HG03457 (cell line): ENCODE data around the gene UBL4B.

Experiments
- ATAC-seq: cut with Tn5 transposase; IDR thresholded peaks from one replicate; pipeline ENCODE4 v1.9.1; 2021; ENCODE audit warnings: moderate number of reproducible peaks; ENCODE audit not compliant: unreplicated experiment

UBL4B gene

DNA sequence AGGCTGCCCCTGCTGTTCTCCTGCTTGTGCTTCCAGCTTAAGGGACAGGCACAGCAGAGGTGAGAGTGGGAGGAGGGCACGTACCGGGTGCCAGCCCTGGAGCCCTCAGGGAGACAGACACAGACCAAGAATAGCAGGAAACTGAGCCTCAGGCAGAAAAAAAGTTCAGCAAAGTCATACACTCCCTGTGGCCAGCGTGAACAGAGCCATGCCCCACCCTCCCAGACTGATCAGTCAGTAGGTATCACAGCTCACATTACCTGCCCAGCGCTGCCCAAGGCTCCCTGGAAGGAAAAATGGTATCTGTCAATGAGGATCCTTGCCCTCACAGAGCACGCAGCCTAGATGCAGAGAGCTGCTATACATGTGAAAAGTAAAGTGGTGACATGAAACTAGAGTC is 1.3 kb downstream of the UBL4B start:
- no peak for ATAC-seq

DNA sequence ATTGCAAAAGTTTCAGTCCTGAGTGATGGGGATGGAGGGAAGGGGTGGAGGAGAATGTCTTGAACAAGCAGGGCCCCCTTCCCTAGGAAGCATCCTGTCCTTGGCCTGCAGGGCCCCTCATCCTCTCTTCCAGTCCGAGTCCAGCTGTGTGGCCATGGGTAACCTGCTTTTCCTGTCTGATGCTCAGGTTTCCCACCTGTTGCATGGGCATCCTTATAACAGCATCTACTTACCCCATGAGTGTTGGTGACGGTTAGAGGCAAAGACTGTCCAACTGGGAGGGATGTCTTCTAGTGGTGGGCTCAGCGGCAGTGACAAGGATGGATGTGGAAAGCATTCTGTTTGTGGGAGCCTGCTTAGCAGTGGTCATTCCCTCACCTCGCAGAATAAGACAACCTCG is 1.9 kb downstream of the UBL4B start:
- ATAC-seq: no peak

DNA sequence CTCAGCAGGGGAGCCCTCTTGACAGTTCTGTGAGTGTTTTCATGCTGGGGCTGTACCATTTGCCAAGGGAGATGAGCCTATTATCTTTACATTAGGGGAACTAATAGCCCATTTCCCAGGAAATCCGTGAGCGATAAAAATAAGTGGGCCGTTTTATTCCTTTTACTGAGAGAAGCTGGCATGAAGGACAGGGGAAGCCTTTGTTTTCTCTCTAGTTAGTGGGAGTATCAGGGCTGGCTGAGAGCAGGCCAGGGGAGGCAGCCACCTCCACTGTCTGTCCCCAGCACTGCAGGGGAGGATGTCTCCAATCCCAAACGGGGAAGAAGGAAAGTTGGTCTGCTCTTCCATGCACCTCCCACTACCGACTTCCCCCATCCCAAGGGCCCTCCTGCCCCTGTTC is 2.5 kb downstream of the UBL4B start:
- no peak for ATAC-seq

DNA sequence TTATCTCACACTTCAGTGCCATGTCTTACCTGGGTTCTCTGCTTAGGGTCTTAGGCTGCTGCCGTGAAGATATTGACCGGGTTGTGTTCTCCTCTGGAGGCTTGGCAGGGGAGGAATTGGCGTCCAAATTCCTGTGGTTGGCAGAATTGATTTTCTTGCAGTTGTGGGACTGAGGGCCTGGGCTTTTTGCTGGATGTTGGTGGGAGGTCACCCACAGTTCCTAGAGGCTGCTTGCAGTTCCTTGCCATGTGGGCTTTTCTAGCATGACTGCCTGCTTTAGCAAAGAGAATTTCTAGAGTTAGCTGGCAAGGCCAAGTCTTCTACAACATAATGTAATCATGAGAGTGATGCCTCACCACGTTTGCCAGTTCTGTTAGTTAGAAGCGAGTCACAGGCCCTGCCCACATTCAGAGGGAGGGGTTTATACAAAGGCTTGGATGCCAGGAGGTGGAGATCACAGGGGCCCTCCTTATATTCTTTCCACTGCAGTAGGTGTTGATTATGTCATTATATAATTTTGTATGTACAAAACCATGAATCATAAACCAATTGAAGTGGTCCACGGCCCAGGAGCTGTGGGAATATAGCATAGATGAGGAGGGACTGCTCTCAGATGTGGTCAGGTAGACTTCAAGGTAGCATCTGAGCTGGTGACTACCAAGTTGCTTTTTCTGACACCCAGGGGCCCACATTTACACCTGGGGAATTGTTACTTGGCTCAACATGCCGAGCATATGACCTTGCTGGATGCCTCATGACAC is 6.6 kb downstream of the UBL4B start:
- no peak for ATAC-seq

DNA sequence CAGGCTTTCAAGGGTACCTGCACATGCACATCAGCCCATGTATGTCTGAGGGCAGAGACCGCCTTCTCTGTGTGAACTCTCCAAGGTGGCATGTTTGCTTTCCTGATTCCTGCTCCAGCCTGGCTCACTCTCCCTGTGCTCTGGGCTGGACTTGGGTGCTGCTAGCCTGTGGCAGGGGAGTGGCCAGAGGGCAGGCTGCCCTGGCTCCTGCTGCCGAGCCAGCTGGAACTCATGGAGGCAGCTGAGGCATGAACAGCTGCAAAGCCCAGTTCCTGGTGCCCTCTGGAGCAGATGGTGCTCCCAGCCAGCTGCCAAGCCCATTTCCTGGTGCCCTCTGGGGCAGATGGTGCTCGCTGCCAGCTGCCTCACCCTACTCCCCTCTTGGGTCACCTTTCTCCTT is 7.6 kb downstream of the UBL4B start:
- no peak for ATAC-seq

DNA sequence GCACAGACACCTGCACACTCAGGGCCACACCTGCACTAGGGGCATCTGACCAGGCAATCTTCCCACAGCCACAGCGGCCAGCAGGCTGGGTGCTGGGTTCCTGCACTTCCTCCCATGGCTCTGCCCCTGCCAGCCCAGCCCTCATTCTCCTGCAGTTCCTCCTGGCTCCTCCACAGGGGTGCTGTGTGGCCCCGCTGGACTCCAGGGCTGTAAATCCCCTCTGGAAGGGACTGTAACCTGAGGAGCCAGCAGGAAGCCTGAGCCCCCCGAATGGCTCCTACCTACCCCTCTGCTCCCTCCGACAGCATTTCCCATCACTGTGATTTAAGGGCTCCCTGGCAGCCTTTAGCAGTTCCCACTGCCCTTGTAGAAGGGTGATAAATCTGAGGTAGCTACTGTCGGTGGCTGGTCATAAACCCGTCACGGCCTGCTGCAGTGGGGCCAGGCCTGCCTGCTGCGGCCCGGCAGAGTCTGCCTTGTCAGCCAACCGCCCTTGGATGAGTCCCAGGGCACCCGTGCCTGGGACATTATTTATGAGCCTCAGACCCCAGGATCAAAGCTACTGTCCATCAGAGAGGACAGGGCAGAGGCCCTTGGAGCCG is 8.8 kb downstream of the UBL4B start:
- no peak for ATAC-seq

DNA sequence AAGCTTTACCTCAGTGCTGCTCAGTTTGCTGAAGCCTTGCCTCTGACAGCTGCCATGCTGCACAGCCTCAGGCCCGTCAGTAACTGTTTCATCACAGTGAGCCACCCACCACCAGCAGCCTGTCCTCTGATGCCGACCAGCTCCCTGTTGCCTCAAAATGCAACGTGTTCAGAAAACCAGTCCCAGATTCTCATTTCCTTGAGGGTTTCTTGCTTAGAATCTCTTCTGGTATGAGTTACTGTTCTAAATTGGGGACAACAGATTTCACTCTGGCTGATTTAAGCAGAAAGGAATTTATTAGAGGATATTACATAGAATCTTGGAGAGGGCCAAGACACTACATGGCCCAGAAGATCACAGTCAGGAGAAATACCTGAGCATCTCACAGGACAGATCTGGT is 11.0 kb downstream of the UBL4B start:
- ATAC-seq: no peak

DNA sequence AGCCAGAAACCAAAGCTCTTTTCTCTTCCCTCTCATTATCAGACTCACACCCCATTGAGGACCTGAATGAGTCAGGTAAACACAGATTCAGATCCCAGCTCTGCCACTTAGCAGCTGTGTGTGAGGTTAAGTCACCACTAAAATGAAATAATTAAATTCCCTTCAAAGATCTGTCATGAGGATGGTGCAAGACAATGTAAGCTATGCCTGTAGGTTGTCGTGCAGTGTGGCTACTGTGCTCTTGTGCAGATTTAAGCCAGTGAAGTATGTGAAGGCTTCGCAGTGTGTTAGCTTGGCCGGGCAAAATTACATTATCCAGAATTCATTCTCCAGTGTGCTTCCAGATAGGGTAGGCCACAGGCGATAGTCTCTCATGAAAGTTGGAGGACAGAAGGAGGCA is 13.6 kb downstream of the UBL4B start:
- no peak for ATAC-seq

DNA sequence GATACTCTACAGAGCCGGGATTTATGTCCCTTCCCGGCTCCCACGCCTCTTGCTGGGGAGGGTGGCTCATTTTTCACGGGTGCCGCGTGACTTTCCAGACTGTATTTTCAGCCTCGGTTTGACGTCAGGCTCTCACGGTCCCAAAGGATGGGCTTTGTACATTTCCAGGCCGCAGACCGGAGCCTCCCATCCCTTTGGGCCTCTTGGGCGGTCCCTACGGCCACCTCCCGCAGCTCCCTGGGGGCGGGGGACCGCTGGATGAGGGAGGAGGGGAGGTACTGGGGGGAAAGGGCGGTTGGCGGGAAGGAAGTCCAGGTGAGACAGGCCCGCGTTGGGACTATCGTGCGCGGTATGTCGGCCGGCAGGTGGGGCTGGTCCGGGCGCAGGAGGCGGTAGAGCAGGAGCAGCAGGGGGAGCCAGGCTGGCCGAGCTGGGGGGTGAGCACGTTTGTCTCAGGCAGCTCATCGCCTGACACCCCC is 17.9 kb downstream of the UBL4B start:
- ATAC-seq: no peak

DNA sequence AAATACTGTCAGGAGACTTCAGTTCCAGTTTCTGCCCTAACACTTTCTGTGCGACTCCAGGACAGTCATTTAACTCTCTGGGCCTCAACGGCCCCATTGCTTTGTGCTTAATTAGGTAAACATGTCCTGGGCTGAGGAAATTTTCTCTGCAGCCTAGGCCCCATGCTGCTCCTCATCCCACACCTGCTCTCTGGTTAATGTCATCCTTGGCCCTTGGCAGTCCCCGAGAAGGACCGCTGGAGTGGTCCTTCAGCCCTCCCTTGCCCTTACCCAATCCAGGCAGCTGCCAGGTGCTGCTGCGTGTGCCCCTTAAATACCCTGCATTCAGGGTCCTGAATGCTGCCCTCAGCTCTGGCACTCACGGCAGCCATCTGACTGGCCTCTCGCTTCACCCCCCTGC is 18.7 kb downstream of the UBL4B start:
- ATAC-seq: no peak

DNA sequence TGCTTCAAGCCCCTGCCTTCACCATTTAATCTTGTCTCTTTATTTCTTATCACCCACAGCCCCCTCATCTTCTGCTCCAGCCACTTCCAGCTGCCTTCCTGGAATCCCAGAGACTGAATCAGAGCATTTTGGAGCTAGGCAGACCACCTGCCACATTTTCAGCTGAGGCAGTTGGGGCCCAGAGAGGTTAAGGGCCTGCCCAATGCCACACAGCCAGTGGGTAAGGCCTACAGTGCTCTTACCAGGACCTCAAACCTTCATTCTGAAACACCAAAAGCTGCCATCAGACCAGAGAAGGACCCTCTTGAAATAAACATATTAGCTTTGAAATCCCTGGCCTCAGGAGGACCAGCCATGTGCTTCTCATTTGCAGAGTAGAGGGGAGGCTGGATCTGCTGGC is 20.4 kb downstream of the UBL4B start:
- ATAC-seq: no peak

DNA sequence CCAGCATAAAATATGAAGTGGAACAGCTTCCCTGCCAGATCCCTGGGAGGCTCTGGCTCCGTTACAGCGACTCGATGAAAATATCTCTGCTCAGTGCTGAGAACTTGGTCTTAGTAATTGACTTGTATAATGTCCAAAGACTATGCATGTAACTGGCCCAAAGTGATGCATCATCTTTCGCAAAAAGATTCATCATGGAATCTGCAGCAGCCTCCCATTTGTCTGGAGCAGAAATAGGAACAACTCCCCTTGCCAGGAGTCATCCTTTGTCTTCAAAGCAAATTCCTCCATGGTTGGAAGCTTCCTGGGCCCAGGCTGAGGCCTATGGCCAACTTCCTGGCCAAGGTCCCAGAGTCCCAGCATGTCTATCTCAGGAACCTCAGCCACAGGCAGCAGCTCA is 21.2 kb downstream of the UBL4B start:
- ATAC-seq: no peak

DNA sequence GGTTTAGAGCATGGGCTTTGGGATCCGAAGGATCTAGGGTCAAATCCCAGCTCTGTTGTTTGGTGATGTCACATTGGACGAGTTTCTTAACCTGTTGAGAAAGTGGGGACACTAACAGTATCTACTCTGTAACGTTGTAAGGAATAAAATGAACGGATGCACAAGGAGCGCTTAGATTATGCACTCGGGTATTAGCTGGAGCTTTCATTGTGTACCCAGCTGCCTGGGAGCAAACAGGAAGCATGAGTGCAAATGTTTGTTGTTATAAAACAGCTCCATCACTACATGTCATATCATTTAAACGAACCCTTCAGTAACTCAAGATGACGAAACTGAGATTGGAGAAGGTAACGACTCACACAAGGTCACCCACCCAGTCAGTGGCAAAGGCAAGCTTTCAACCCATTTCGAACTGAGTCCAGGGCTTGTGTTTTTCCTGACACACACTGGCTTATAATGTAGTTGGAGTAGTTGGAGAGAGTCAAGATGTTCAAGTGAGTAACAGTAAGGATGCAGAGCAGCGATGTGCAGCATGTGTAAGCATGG is 21.9 kb downstream of the UBL4B start:
- no peak for ATAC-seq

DNA sequence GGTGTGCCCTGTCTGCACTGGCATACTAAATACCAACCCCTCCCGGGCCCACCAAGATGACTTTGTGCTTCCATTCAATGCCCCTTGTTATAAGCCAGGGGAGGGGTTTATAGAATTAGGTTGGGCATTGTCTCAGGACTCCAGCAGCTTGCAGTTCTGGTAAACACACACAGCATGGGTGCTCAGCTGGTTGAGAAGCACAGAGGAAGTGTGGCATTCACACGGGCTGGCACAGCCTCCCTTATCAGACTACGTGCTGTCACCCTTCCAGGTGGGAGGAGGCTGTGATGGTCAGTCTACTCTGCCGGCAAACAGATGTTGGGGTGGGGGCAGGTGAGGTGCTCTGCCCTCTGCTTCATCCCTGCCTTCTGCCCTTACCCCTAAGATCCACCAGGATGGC is 23.0 kb downstream of the UBL4B start:
- no peak for ATAC-seq

DNA sequence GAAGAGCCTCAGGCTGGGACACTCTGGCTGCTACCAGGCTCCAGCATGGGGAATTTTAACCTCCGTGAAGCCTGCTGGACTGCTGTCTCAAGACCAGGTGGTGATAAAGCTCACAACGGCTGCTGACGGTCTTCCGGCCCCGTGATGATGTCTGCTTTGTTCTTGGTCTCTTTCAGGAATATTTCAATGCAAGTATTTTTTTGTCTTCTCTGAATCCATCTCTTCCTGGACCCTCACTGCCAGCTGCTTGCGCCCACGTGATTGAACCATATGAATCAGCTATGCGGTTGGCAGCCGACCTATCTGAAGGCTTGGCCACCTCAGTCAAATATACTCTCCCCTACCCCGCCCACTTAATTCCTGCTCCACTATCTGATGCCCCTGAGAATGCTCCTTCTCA is 23.4 kb downstream of the UBL4B start:
- ATAC-seq: no peak

DNA sequence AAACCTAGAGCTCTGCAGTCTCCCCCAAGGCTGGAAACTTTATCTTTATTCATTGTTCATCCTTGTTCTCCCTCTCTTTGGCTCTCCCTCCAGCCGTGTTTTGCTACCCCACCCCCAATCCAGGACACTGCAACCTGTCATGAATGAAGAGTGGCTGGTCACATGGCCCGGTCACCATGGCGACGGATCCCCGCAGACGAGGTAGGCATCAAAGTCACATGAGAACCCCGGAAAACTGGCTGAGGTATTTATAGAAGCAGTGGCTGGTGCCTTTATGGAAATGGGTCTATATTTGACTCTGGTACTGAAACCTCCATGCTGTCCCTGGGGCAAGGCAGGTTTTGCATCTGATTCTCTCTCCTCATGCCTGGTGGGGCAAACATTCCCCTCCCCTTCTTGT is 24.7 kb downstream of the UBL4B start:
- no peak for ATAC-seq

DNA sequence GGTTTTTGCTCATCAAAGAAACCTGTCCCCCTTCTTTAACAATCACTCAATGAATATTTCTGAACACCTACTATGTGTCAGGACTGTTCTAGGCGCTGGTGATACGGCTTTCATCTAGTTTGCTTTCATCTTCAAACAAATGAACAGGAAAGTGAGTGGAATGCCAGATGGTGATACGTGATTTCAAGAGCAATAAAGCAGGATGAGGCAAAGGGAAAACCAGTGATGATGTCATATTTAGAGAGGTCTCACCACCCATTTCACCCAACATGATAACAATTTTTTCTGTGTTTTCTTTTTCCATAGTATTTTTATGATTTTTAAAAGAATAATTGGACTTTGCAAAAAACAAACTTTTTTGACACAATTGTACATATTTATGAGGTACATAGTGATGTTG is 26.7 kb downstream of the UBL4B start:
- ATAC-seq: no peak

DNA sequence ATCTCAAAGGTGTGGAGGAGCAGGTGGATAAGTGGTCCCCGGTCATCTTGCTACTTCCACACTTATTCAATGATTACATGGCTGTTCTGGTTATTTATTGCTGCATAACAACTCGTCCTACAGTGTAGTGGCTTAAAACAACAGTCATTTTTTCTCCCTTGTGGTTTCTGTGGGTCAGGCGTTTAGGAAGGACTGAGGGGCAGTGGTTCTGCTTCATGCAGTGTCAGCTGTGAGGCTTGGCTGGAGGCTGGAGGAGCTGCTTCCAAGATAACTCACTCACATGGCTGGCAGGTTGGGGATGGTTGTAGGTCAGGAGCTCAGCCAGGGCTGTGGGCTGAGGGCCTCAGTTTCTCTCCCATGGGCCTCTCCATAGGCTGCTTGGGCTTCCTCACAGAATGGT is 32.1 kb downstream of the UBL4B start:
- no peak for ATAC-seq

DNA sequence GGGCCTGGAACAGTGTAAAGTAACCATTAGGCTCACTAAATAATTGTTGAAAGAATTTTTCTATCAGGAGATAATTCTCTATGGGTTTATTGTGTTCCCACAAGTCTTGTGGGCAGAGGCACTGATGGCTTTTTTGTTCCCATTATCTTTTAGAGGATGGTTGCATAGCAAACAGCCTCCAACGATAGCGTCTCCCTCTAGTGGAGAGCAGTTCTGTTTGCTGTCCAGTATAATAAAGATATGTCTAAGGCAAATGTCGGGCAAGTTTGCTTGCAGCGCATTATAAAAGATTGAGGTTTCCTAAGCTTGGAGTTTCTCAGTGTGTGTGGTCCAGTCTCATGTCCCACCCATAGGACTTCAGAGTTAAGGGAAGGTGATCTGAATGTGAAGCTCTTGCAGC is 36.7 kb downstream of the UBL4B start:
- ATAC-seq: no peak

DNA sequence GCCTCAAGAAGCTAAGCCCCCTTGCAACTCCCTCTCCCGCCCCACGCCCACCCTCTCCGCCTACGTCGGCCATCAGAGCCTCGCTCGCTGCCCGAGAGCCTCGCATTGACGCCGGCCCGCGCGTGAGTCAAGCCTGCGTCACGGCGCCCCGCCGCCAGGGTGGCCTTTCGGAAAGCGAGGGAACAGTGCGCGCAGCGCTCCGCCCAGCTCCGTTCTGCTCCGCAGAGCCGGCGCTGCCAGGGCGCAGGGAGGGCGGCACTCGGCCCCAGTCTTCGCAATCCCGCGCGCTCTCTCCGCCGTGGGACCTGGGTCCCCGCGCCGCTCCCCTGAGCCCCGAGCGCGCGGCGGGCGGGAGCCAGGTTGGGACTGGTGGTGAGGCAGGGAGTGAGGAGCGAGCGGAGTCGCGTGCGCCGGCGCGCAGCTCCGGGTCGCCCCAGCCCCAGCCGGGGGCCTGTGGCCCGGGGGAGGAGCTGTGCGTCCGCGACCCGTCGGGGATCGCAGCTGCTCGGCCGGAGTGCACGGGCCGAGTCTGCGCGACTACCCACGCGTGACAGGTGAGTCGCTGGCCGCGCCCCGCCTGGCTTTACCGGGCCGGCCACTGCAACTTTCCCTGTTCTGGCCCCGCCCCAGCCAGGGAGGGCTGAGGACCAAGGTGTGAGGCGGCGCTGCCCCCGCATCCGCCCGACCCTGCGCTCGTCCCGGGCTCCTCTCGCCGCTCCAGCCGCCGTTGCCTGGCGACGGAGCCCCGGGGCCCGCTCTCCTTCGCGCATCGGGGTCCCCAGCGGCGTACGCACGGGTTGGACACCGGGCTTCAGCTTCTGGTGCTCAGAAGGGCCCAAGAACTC is 38.3 kb downstream of the UBL4B start, which contains the start of gene SLC6A17:
Gene SLC6A17 (plus strand): TSS at position 165 of the 845 bp plus-strand sequence. CDS start 16,436 bp downstream, outside the sequence.
- ATAC-seq: no peak

DNA sequence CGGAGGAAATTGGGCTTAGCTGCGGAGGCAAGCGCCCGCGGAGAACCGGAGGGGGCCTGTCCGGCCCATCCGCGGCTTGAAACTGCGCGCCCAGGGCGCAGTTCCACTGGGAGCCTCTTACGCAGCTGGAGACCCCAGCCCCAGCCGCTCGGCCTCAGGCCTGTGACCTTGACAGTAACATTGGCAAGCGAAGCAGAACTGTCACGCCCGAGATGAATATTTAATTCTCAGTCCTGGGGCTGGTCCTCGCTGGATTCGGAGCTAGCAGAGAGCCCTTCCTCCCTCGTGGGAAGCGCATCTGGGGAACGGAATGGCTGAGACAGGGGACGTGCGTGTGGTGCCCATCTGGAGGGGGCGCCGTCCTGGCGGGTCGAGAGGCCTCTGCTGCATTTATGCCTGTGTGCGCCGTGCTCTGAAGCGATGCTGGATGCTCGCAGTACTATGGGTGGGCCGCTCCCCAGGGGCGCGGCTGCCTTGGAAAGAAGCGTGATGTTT is 39.0 kb downstream of the UBL4B start:
- ATAC-seq: no peak
